ENCODE measurements around the gene C20orf144.
A peak's percentile ranks its signal among the peaks of the same experiment; 100 is the strongest.

The C20orf144 gene

DNA sequence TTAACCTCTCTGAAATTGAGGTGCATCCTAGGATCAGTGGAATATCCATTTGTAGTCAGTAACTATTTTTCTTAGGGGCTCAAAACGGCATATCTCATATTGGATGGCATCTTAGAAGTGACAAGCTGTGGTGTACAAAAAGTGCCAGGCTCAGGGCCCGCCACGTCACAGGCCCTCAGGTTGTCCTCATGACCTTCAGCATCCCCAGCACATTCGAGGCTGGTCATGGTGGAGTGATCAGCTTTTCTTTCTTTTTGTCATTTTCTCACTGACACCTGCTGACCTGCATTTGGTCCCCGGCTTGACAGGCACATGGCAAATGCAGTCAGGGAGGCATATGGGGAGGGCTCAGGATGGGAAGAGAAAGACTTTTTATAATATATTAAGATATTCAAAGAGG lies 31.2 kb downstream of the C20orf144 start:
- no peak overlapping the region for H3K4me3 ChIP-seq (ENCODE audit: low read length, poor library complexity, severe bottlenecking)
- no peaks in the 10 kb centered on the region for H3K79me2 ChIP-seq (ENCODE audit: insufficient read depth, low read length)
- H3K9me2 ChIP-seq (replicated peaks; ENCODE audit: low read depth, low read length): no peaks in the 10 kb centered on the region
- no peak overlapping the region for H3K9ac ChIP-seq (ENCODE audit: low read depth, low read length, poor library complexity, severe bottlenecking)
- TF ChIP-seq, protein P1, sequence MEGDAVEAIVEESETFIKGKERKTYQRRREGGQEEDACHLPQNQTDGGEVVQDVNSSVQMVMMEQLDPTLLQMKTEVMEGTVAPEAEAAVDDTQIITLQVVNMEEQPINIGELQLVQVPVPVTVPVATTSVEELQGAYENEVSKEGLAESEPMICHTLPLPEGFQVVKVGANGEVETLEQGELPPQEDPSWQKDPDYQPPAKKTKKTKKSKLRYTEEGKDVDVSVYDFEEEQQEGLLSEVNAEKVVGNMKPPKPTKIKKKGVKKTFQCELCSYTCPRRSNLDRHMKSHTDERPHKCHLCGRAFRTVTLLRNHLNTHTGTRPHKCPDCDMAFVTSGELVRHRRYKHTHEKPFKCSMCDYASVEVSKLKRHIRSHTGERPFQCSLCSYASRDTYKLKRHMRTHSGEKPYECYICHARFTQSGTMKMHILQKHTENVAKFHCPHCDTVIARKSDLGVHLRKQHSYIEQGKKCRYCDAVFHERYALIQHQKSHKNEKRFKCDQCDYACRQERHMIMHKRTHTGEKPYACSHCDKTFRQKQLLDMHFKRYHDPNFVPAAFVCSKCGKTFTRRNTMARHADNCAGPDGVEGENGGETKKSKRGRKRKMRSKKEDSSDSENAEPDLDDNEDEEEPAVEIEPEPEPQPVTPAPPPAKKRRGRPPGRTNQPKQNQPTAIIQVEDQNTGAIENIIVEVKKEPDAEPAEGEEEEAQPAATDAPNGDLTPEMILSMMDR (conservative IDR thresholded peaks at IDR 0.05; ENCODE audit: low read length): no peak
- TF ChIP-seq EZH2phosphoT487 (IDR thresholded peaks at IDR 0.05; ENCODE audit: borderline replicate concordance): no peak
- no peak overlapping the region for H3K4me2 ChIP-seq (ENCODE audit: low read depth, low read length, poor library complexity, severe bottlenecking)
- peaks cover 8% of the 10 kb centered on the region; the same call in 1 of the 2 replicates for H3F3A ChIP-seq (ENCODE audit: low read depth)
- no peaks in the 10 kb centered on the region for H3K36me3 ChIP-seq (ENCODE audit: insufficient read depth, low read length)
- no peaks in the 10 kb centered on the region for H3K9me3 ChIP-seq (ENCODE audit: insufficient read depth, low read depth, low read length)
- H3K4me1 ChIP-seq (ENCODE audit: insufficient read depth, low read length, poor library complexity, severe bottlenecking): peaks cover 17% of the 10 kb centered on the region
- H4K20me1 ChIP-seq (ENCODE audit: insufficient read depth, low read length, poor library complexity, severe bottlenecking): no peaks in the 10 kb centered on the region
- no peak overlapping the region for H2AFZ ChIP-seq (ENCODE audit: low read length)
- H3K27me3 ChIP-seq (ENCODE audit: insufficient read depth, low read length, poor library complexity, severe bottlenecking): no peaks in the 10 kb centered on the region

- Histone ChIP-seq H3K9ac (ENCODE audit: low read depth, low read length, poor library complexity, severe bottlenecking) (no peak overlapping the region), H3F3A (ENCODE audit: low read depth) (peaks cover 8% of the 10 kb centered on the region; the same call in 1 of the 2 replicates), H3K4me2 (ENCODE audit: low read depth, low read length, poor library complexity, severe bottlenecking) (no peak overlapping the region), H3K27me3 (ENCODE audit: insufficient read depth, low read length, poor library complexity, severe bottlenecking) (no peaks in the 10 kb centered on the region), H3K9me2 (replicated peaks; ENCODE audit: low read depth, low read length) (no peaks in the 10 kb centered on the region), H3K36me3 (ENCODE audit: insufficient read depth, low read length) (no peaks in the 10 kb centered on the region), H3K4me1 (ENCODE audit: insufficient read depth, low read length, poor library complexity, severe bottlenecking) (peaks cover 12% of the 10 kb centered on the region), H3K9me3 (ENCODE audit: insufficient read depth, low read depth, low read length) (no peaks in the 10 kb centered on the region), H3K79me2 (ENCODE audit: insufficient read depth, low read length) (no peaks in the 10 kb centered on the region), H3K4me3 (ENCODE audit: low read length, poor library complexity, severe bottlenecking) (no peak overlapping the region), H4K20me1 (ENCODE audit: insufficient read depth, low read length, poor library complexity, severe bottlenecking) (no peaks in the 10 kb centered on the region), H2AFZ (ENCODE audit: low read length) (no peak overlapping the region)
- TF ChIP-seq, protein P1 (conservative IDR thresholded peaks at IDR 0.05; ENCODE audit: low read length): 0 out of 2 replicates have a peak, but pooled peaks have one; percentile 13
- no peak for TF ChIP-seq EZH2phosphoT487 (IDR thresholded peaks at IDR 0.05; ENCODE audit: borderline replicate concordance)
Observed at GRCh38 chr20:33693741-33694638, 31.9 kb downstream of the C20orf144 start.

DNA sequence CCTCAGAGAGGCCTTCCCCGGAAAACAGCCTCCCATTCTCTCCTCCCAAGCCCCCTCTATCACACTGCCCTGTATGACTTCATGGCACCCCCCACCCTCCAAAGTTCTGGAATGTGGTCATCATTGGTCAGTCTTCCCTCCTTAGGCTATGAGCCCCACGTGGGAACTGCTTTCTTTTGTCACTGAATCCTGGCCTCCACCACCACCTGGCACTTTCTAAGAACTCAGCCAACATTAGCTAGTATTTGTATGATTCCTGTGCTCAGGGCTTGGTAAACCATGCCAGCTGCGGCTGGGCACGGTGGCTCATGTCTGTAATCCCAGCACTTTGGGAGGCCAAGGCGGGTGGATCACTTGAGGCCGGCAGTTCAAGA lies 32.5 kb downstream of the C20orf144 start:
- Histone ChIP-seq H3K27me3 (ENCODE audit: insufficient read depth, low read length, poor library complexity, severe bottlenecking) (no peaks in the 10 kb centered on the region), H3K9ac (ENCODE audit: low read depth, low read length, poor library complexity, severe bottlenecking) (no peak overlapping the region), H3F3A (ENCODE audit: low read depth) (peaks cover 7% of the 10 kb centered on the region; the same call in 1 of the 2 replicates), H3K9me3 (ENCODE audit: insufficient read depth, low read depth, low read length) (no peaks in the 10 kb centered on the region), H3K4me2 (ENCODE audit: low read depth, low read length, poor library complexity, severe bottlenecking) (no peak overlapping the region), H3K4me1 (ENCODE audit: insufficient read depth, low read length, poor library complexity, severe bottlenecking) (peaks cover 6% of the 10 kb centered on the region), H3K9me2 (replicated peaks; ENCODE audit: low read depth, low read length) (no peaks in the 10 kb centered on the region), H4K20me1 (ENCODE audit: insufficient read depth, low read length, poor library complexity, severe bottlenecking) (no peaks in the 10 kb centered on the region), H3K36me3 (ENCODE audit: insufficient read depth, low read length) (no peaks in the 10 kb centered on the region), H2AFZ (ENCODE audit: low read length) (no peak overlapping the region), H3K79me2 (ENCODE audit: insufficient read depth, low read length) (no peaks in the 10 kb centered on the region), H3K4me3 (ENCODE audit: low read length, poor library complexity, severe bottlenecking) (no peak overlapping the region)
- TF ChIP-seq EZH2phosphoT487 (IDR thresholded peaks at IDR 0.05; ENCODE audit: borderline replicate concordance): no peak
- TF ChIP-seq, protein P1 (conservative IDR thresholded peaks at IDR 0.05; ENCODE audit: low read length): no peak
